GM21529 (cell line): Measurements from ENCODE around the gene LMX1A.

Experiments used
- ATAC-seq: cut with Tn5 transposase; IDR thresholded peaks from one replicate; pipeline ENCODE4 v1.9.1; 2021; ENCODE audit not compliant: unreplicated experiment

The LMX1A gene

DNA sequence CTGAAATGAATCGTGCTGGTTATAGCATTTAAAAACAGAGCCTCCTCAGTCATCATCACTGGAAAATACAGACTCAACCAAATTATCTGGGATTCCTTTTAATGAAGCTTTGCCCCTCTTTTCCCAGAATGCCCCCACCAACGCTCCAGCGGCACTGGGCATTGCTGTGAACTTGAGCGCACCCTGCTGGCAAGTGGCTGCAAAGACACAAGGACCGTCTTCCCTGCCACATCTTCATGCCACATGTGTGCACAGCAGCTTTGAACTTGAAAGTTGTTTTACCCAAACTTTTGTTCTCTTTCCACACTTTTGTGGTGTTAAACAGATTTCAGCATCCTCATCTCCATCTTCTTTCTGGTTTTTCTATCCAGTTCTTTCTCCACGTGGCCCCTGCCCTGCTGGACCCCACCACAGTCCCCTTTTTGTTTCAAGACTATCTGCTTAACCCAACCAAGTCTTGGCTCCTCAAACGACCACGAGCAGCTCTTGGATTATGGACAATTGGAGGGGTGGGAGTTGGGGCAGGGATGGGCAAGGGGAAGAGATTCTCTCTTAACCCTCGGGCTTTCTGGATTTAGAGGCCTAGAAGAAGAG is 12.8 kb upstream of the LMX1A start:
- peak; percentile 64 for ATAC-seq

- ATAC-seq: peak; percentile 76
Measured at GRCh38 chr1:165367375-165367993, 11.0 kb upstream of the LMX1A start.

GRCh38 chr1:165365341-165365740 is 8.8 kb upstream of the LMX1A start:
- ATAC-seq: no peak

- ATAC-seq: no peak
Measured at GRCh38 chr1:165364568-165365133, 8.1 kb upstream of the LMX1A start.

GRCh38 chr1:165356876-165357275 is 361 bp upstream of the LMX1A start:
- ATAC-seq: no peak

- no peak for ATAC-seq
Measured at GRCh38 chr1:165355139-165355976, 1.2 kb downstream of the LMX1A start.

DNA sequence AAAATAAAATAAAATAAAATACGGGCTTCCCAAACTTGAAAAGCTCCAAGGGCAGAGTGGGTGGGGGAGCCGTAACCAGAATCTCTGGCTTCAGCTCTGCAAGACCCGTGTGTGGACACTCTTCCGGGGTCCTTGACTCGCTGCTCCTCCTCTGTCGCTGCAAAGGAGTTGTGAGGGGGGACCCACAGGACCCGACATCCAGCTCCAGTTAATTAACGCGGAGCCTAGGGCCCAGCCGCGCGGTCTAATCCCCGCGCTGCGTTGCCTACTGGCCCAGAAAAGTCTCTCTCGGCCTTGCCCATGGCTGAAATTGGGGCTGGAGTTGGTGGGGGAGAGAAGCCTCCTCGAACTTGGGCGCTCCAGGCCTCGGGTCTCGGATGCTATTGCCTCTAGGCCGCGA is 1.8 kb downstream of the LMX1A start:
- no peak for ATAC-seq

DNA sequence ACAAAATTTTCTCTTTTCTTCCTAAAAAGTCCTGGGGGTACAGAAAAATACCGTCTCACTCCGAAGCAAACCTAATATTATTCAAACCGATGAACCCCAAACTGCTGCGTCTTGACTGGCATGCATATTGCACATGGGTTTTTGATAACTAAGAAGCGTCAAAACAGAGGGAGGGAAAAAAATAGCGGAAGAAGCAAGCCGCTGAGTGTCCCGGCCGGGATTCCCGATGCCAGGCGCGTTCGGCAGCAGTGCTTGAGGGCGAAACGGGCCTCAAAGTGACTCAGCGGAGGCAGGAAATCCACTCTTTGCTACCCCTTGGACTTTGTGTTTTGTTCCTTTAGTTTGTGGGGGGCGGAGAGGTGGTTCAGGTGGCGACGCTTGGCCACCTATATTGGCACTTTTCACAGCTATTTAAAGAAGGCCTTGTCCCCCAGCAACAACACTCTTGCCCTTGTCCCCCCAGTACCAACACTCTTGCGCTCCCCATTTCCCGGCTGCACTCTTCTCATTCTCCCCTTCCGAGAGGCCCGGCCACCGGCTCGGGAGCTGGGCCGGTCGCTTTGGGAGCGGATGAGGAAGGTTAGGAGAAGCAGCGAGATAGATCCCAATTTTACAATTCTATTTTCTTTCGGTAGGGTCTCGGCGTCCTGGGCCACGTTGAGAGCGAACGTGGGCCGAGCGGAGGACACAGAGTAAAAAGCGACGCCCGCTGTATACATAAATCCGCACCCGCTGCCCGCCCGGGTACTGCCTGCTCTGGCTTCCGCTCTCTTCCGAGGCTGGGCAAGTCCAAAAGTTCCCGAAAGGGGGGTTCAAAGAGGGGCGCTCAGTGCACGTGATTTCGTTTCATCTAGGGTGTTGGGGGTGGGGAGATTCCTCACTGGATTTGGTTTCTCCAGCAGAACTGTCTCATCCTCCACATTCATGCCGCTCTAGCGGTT is 2.5 kb downstream of the LMX1A start:
- ATAC-seq: no peak

DNA sequence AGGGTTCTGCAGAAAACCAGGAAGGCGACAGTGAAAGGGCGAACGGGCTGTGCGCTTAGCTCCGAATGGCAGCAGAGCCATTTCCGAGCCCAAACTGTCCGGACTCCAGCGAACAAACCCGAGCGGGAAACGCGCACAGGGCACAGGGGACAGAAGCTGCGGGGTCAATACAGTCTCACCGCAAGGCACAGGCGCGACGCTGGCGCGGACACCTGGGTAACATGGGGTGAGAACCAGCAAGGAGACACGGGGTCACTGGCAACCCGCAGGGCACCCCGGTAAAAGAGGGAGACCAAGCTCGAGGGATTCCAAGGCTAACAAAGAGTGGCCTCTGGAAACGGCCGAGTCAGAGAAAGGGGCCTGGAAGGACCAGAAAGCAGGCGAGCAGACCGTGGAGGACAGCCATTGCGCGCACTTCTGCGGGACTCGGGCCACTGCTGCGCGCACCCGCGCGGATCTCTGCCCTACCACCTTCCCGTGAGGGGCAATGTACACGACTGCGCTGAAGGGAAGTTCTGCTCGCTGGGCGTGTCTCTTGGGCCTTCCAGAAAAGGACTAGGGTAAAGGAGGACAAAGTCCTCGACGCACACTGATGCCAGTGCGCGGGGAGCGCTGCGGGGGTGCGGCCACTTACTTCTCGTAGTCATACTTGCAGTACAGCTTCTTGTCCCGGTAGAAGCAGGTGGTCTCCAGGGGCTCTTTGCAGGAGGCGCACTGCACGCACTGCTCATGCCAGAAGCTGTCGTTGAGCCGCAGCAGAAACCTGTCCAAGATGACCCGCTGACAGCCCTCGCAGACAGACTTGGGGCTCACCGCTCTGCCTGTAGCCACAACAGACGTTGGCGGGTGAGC is 3.8 kb downstream of the LMX1A start:
- no peak for ATAC-seq

DNA sequence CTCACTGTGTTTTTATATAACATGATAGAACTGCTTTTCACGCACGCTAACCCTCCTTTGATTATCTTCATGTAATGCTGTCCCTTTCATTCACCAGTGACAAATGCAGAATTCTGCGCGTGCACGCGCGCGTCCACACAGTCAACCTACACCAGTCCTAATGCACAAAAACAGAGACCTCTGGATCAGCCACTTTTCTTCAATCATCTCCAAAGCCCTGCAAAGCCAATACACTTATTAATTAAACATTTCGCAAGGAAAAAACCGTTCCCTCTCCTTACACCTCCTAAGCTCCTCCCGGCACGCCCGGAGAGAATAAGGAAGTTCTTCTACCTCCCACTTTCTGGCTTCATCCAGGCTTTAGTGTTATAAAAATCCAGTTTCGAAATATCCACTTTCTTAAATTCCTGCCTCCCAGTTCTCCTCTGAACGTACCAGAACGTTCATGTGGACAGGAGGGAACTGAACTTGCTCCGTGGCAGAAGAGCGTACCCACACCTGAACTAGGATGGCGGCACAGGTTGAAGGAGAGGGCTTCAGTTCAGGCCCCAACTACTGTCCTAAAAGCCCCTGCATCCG is 4.6 kb downstream of the LMX1A start:
- no peak for ATAC-seq

DNA sequence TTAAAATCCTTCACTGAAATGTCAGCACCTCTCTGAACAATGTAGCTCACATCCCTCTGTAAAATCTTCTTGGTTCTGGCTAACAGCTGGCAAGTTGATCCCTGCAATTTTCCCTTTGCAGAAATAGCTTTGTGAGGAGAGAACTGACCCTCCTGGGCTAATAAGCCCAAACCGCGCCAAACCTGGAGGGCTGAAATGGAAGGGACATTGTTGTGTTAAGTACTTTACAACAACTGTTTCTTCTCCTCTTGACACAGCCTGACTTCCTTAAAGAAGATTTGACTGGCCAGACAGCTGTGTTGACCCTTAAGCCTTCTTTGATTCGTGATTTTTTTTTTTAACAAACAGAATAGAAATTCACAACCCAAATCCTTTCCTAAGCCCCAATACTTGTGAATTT is 5.7 kb downstream of the LMX1A start:
- no peak for ATAC-seq

DNA sequence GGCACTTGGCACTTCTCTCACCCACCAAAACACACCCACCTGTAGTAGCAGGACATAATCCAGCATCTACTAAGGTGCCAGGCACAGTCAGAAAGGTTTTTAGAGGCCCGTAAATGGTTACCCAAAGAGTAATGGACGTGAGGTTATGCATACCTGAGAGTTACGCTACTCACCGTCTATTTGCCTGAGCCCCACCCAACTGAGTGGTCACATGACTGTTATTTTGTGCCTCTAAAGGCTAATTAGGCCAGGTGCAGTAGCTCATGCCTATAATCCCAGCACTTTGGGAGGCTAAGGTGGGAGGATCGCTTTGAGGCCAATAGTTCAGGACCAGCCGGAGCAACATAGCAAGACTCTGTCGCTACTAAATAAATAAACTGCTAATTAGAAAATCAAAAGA is 11.0 kb downstream of the LMX1A start:
- no peak for ATAC-seq

DNA sequence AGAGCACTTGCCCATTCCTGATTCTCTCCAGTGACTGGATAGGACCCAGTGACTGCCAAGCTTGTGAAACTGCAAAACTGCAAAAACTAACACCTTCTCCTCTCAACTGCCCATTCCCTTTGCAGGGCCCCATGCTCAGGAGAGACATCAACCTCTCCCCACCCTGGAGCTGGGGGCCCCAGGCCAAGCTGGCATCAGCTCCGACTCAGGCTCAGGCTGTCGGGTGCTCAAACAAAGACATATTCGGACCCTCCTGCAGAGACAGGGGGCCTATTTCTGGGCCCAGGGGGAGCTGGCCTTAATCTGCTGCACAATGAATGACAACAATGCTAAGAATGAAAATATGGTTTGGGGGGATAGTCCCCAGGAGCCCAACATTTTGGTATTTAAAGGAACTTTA is 11.8 kb downstream of the LMX1A start:
- no peak for ATAC-seq

DNA sequence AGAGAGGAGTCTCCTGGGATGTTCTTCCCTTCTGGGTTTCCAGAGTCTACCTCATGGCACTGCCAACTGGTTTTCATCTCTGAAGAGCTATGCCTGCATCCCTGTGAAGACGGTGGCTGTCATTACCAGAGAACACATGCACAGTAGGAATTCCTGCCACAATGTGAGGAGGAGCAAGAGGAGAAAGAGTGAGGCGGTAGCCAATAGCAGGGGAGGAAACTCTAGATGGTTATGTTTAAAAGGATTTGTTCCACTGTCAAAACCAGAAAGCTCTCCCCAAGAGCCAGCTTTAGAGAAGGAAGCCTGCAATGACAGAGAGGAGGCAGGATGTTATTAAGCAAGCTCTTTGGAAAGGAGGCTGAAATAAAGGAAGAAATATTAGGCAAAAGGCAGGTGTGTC is 12.3 kb downstream of the LMX1A start:
- no peak for ATAC-seq

- no peak for ATAC-seq
Measured at GRCh38 chr1:165342587-165342986, 13.9 kb downstream of the LMX1A start.

GRCh38 chr1:165342168-165342567 is 14.3 kb downstream of the LMX1A start:
- ATAC-seq: no peak

- no peak for ATAC-seq
Measured at GRCh38 chr1:165339164-165339563, 17.4 kb downstream of the LMX1A start.

- ATAC-seq: no peak
Measured at GRCh38 chr1:165330483-165330882, 26.0 kb downstream of the LMX1A start.

GRCh38 chr1:165329104-165329503 is 27.4 kb downstream of the LMX1A start:
- no peak for ATAC-seq

DNA sequence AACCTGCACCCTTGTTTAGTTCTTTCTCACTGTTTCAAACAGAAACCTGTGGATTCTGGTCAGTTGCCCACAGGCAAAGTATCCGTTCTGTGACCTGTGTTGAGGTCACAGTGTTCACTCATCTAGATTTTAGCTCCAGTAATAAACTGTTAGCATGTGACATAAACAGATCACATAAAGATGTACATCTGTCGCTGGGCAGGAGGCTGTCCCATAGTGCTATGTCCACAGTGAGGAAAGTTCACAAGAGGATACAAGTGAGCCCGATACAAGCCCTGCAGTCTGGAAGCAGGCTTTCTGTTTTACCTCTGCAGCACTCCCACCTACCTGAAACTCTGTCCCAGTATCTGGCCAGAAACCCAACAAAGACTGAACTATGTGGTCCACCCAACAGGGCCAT is 28.4 kb downstream of the LMX1A start:
- no peak for ATAC-seq
